Measurements from ENCODE around the gene SLC6A16. TPM values are rescaled to one million over a fixed set of nuclear protein-coding genes. Genes with fewer than 3 reads are reported as not detected.
"Not testable (repeated sequence)": the region's sequence is repeated elsewhere in the genome, so short reads cannot be mapped to it uniquely, and the experiment has no call there.

The SLC6A16 gene
- 0.44 and 1.5 TPM in 2 replicates for total RNA-seq

DNA sequence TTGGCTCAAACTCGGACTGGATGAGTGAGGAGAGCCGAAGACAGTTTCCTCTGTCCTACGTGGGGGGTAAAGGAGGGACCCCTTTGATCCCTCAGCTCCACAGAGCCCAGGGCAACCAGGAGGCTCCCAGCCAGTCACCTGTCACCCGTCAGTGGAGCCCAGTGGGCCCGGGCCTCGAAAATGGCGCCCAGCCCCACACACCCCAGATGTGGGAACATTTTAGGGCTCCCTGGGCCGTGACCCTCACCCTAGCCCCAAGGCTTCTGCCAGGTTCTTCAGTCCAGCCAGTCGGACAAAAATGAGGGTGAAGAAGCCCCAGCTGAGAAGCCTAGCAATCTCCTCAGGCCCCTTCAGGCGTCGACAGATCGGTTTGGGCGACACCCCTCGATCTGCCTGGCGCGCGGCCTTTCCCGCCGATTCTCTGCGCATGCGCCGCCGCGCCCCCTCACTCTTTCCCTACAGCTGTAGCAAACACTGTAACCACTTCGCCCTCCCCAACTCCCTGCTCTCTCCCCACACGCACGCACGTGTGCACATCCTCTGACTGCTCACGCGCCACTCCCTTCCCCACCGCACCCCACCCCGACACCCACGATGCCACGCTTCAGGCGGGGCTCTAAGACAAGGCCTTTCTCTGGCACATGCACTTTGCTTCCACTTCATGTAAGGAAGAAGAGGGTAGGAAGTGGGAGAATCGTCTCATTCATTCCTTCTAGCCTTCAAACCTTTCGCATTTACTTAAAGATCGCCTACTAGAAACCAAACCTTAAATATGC lies at the start of gene SLC6A16:
Gene SLC6A16, minus strand, starts transcription at position 391 of the 776 bp plus-strand sequence. CDS start 13,844 bp downstream, outside the sequence.
- Mint-ChIP-seq H3K27ac (no peak within 1 kb of the TSS), H3K27me3 (ENCODE audit: insufficient read depth) (no peaks in the 10 kb centered on the region), H3K4me1 (ENCODE audit: low read depth) (peaks cover 21% of the 10 kb centered on the region), H3K9me3 (peaks cover 3% of the 10 kb centered on the region), H3K36me3 (ENCODE audit: low read depth) (peaks cover 2% of the 10 kb centered on the region), H3K4me3 (no peak within 1 kb of the TSS)
- intact Hi-C loops (cut with micrococcal nuclease), result no loop called here
- DNase-seq (ENCODE audit: low spot score), result no peak

DNA sequence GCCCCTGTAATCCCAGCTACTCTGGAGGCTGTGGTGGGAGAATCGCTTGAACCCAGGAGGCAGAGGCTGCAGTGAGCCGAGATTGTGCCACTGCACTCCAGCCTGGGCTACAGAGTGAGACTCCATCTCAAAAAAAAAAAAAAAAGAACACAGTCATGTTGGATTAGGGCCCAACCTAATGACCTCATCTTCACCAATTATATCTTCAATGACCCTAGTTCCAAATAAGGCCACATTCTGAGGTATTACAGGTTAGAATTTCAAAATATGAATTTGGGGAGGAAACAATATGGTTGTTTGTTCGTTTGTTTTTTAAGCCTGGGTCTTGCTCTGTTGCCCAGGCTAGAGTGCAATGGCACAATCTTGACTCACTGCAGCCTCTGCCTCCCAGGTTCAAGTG lies 48.2 kb upstream of the SLC6A16 start:
- H3K36me3 Mint-ChIP-seq (ENCODE audit: low read depth); H3K4me1 Mint-ChIP-seq (ENCODE audit: low read depth); H3K4me3 Mint-ChIP-seq; H3K27ac Mint-ChIP-seq; DNase-seq (ENCODE audit: low spot score); intact Hi-C loops (cut with micrococcal nuclease): not testable (repeated sequence)
- Mint-ChIP-seq H3K27me3 (ENCODE audit: insufficient read depth) (peaks cover 12% of the 10 kb centered on the region), H3K9me3 (peaks cover 13% of the 10 kb centered on the region)

DNA sequence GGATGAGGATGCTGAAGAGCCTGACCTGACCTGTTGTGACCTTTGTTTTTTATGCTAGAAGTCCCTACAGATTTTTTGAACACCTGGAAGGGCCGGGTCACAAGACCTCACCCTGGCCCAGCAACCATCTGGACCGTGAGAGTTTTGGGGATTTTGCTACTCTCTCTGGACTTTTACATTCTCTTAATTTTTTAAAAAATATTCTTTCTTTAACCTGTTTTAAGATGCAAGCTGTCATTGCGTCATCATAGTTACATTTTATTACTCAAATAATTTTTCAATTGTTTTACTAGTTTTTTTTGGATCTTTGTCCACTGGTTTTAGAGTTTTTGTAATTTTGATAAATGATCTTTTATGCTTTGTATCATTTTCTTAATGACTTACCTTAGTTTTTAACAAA lies 46.2 kb upstream of the SLC6A16 start:
- no peaks in the 10 kb centered on the region for H3K4me1 Mint-ChIP-seq (ENCODE audit: low read depth)
- H3K27me3 Mint-ChIP-seq (ENCODE audit: insufficient read depth), result peaks cover 12% of the 10 kb centered on the region
- intact Hi-C loops (cut with micrococcal nuclease), result no loop called here
- DNase-seq (ENCODE audit: low spot score), result no peak
- H3K27ac Mint-ChIP-seq, result no peak overlapping the region
- H3K9me3 Mint-ChIP-seq, result peaks cover 13% of the 10 kb centered on the region
- no peak overlapping the region for H3K4me3 Mint-ChIP-seq
- no peaks in the 10 kb centered on the region for H3K36me3 Mint-ChIP-seq (ENCODE audit: low read depth)

DNA sequence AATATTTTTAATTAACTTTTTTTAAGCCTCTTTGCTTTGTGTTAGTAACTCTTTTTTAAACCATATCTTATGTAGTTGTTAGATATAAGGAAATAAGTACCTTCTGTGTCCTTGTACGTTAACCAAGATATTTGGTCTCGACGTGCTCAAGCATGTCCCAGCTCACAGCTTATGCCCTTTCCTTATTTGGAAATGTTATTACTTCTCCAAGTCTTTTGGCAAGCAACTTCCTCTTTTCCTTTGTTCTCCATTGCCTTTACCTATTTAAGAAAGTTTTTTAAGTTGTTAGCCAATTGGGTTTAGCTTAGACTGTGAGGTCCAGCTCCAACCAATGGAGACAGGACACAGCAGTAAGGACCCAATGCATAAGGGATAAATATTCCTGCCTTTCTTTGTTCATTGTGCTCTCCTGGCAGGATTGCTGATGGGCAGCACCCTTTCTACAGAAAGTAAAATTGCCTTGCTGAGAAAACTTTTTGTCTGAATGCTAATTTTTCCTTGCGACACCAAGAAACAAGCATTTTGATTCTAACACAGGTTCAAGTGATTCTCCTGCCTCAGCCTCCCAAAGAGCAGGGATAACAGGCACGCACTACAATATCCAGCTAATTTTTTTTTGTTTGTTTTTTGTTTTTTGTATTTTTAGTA lies 43.8 kb upstream of the SLC6A16 start:
- peaks cover 13% of the 10 kb centered on the region for H3K9me3 Mint-ChIP-seq
- H3K4me1 Mint-ChIP-seq (ENCODE audit: low read depth), result no peaks in the 10 kb centered on the region
- no peak overlapping the region for H3K4me3 Mint-ChIP-seq
- no peak overlapping the region for H3K27ac Mint-ChIP-seq
- no peak for DNase-seq (ENCODE audit: low spot score)
- H3K36me3 Mint-ChIP-seq (ENCODE audit: low read depth), result no peaks in the 10 kb centered on the region
- intact Hi-C loops (cut with micrococcal nuclease), result no loop called here
- H3K27me3 Mint-ChIP-seq (ENCODE audit: insufficient read depth), result peaks cover 18% of the 10 kb centered on the region

DNA sequence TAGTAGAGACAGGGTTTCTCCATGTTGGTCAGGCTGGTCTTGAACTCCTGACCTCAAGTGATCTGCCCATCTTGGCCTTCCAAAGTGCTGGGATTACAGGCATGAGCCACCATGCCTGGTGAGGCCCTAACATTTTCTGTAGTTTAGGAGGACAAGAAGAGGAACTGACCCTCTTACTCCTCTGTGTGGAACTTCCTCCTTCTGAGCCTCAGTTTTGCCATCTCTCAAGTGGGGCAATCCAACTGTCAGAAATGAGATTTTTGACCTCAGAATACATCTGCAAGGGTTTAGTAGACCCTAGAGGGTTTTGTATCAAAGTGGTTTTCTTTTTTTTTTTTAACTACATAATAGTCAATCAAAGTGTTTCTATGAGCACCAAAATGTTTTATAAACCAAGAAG lies 41.1 kb upstream of the SLC6A16 start:
- Mint-ChIP-seq H3K27me3 (ENCODE audit: insufficient read depth) (peaks cover 27% of the 10 kb centered on the region), H3K27ac (no peak overlapping the region), H3K36me3 (ENCODE audit: low read depth) (no peaks in the 10 kb centered on the region), H3K4me3 (no peak overlapping the region), H3K4me1 (ENCODE audit: low read depth) (peaks cover 4% of the 10 kb centered on the region), H3K9me3 (peaks cover 13% of the 10 kb centered on the region)
- intact Hi-C loops (cut with micrococcal nuclease), result no loop called here
- DNase-seq (ENCODE audit: low spot score), result no peak

DNA sequence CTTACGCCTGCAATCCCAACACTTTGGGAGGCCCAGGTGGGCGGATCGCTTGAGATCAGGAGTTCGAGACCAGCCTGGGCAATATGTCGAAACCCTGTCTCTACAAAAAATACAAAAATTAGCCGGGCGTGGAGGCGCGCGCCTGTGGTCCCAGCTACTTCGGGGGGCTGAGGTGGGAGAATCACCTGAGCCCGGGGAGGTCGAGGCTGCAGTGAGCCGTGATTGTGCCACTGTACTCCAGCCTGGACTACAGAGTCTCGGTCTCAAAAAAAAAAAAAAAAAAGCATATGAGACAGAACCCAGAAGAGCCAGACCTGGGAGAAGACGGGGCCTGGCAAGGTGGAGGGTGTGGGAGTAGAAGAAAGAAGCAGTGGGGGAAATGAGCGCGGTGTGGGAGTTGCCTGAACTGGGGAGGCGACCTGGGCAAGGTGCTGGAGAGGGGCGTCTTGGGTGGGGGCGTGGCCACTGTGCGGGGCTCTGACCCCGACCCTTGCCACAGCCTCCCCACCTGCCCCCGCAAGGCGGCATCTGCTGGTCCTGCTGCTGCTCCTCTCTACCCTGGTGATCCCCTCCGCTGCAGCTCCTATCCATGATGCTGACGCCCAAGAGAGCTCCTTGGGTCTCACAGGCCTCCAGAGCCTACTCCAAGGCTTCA lies 39.2 kb upstream of the SLC6A16 start:
- DNase-seq (ENCODE audit: low spot score), result no peak
- H3K4me3 Mint-ChIP-seq, result no peak overlapping the region

DNA sequence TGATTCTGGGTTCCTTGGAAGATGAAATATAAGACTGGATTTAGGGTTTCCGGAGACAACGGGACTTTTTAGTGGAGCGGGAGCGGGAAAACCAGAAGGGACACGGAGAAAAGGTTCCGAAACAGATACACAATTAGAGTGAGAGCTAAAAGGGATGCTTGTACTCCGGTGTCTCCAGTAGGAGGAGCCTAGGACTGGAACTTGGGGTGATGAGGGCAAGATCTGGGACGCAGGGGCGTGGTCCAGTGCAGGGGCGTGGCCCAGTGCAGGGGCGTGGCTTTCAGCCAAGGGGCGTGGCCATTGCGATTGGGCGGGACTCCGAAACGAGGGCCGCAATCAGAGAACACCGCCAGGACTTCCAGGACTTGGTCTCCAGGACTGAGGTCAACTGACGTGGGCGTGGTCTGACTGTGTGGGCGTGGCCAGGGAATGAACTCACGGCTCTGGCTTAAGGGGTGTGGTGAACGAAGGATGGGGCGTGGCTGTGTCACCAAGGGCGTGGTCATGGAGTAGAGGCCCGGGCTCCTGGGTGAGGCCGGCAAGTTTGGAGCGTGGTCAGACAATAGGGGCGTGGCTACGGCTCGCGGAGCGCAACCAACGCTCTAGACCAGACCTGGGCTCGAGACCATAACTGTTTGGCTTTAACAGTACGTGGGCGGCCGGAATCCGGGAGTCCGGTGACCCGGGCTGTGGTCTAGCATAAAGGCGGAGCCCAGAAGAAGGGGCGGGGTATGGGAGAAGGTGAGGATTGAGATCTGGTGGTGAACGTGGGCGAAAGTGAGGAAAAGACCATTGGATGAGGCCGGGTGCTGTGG lies 38.5 kb upstream of the SLC6A16 start, which contains the start of gene DKKL1:
Gene DKKL1, plus strand, starts transcription at position 610 of the 815 bp plus-strand sequence. Its CDS starts 122 bp downstream, at position 732.
- DNase-seq (ENCODE audit: low spot score), result peak; percentile 72
- peaks cover 6% of the 10 kb centered on the region for H3K4me1 Mint-ChIP-seq (ENCODE audit: low read depth)
- no peak within 1 kb of the TSS for H3K27ac Mint-ChIP-seq
- intact Hi-C loops (cut with micrococcal nuclease), result loop anchor here (1.0 to 2.0 kb wide), 4 partner anchors 28 to 107 kb away; partner anchors contain the start of gene CD37
- H3K9me3 Mint-ChIP-seq, result no peaks in the 10 kb centered on the region
- no peaks in the 10 kb centered on the region for H3K36me3 Mint-ChIP-seq (ENCODE audit: low read depth)
- peaks cover 32% of the 10 kb centered on the region for H3K27me3 Mint-ChIP-seq (ENCODE audit: insufficient read depth)
- no peak within 1 kb of the TSS for H3K4me3 Mint-ChIP-seq

More for the DNA sequence above, 39.2 kb upstream of the SLC6A16 start:
- intact Hi-C loops (cut with micrococcal nuclease), result no loop called here
- peaks cover 6% of the 10 kb centered on the region for H3K9me3 Mint-ChIP-seq
- peaks cover 33% of the 10 kb centered on the region for H3K27me3 Mint-ChIP-seq (ENCODE audit: insufficient read depth)
- peaks cover 6% of the 10 kb centered on the region for H3K4me1 Mint-ChIP-seq (ENCODE audit: low read depth)
- H3K27ac Mint-ChIP-seq, result no peak overlapping the region
- H3K36me3 Mint-ChIP-seq (ENCODE audit: low read depth), result no peaks in the 10 kb centered on the region

DNA sequence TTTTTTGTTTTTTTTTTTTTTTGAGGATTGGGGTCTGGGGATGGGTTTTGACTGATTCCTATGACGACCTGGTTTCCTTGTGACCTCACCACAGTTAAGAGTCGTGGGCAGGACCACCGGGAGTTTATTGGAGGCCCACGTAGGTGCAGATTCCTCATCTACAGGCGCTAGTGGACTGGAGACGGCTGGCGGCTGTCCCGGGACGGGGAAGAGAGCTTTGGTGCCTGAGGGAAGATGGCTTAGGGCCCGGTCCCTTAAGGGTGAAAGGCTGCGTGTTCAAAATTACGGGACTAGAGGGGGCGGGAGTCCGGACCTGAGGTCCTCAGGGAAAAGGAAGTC lies 37.9 kb upstream of the SLC6A16 start:
- H3K4me1 Mint-ChIP-seq (ENCODE audit: low read depth), result peaks cover 6% of the 10 kb centered on the region
- peaks cover 32% of the 10 kb centered on the region for H3K27me3 Mint-ChIP-seq (ENCODE audit: insufficient read depth)
- no peaks in the 10 kb centered on the region for H3K36me3 Mint-ChIP-seq (ENCODE audit: low read depth)
- no peaks in the 10 kb centered on the region for H3K9me3 Mint-ChIP-seq
- intact Hi-C loops (cut with micrococcal nuclease), result loop anchor here (1.0 to 2.0 kb wide), 4 partner anchors 28 to 107 kb away; partner anchors contain the start of gene CD37
- DNase-seq (ENCODE audit: low spot score), result no peak
- H3K4me3 Mint-ChIP-seq, result no peak overlapping the region
- H3K27ac Mint-ChIP-seq, result no peak overlapping the region

DNA sequence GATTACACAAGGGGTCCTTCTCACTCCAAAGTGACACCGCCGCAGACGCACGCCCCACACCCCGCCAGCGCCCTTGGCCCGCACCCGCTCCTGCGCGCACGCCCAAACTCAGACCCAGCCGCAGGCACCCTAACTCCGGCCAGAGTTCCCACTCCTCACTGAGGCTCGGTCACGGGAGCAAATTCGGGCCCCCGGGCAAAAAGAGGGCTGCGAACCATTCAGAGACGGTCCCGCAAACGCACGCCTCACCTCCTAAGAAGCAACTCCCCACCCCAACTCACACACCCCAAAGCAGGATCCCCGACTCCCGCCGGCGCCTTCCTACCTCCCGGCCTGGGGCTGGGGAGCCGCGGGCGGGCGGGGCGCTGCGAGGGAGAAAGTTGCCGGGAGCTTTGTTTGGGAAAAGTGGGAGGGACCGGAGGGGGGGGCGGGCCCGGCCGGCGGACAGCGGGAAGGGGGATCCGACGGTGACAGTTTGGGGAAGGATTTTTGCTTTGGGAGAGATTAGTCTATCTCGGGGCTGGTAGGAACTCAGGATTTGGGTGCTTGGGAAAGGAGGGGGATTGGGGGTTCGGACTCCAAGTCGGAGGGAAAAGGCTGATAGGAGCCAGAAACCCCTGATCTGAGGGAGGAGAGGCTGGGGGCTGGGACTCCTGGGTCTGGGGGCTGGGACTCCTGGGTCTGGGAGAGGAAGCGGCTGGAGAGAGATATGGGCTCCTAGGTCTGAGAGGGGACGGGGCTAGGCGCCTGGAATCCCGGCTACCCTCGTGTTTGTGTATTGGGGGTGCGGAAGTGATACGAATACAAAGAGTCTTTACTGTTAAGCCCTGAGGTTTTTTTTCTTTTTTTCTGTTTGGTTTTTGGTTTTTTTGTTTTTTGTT lies 37.3 kb upstream of the SLC6A16 start, which contains the start of gene TEAD2:
Gene TEAD2, minus strand, starts transcription at position 369 of the 881 bp plus-strand sequence. CDS start 2,341 bp downstream, outside the sequence.
- Mint-ChIP-seq H3K4me3 (peak within 1 kb of the TSS; percentile 26), H3K27ac (no peak within 1 kb of the TSS), H3K36me3 (ENCODE audit: low read depth) (no peaks in the 10 kb centered on the region), H3K9me3 (no peaks in the 10 kb centered on the region), H3K27me3 (ENCODE audit: insufficient read depth) (peaks cover 36% of the 10 kb centered on the region), H3K4me1 (ENCODE audit: low read depth) (peaks cover 6% of the 10 kb centered on the region)
- intact Hi-C loops (cut with micrococcal nuclease), result loop anchor here (2.0 kb wide), 1 partner anchor 71 kb away; no protein-coding TSS in a partner anchor
- DNase-seq (ENCODE audit: low spot score), result no peak

DNA sequence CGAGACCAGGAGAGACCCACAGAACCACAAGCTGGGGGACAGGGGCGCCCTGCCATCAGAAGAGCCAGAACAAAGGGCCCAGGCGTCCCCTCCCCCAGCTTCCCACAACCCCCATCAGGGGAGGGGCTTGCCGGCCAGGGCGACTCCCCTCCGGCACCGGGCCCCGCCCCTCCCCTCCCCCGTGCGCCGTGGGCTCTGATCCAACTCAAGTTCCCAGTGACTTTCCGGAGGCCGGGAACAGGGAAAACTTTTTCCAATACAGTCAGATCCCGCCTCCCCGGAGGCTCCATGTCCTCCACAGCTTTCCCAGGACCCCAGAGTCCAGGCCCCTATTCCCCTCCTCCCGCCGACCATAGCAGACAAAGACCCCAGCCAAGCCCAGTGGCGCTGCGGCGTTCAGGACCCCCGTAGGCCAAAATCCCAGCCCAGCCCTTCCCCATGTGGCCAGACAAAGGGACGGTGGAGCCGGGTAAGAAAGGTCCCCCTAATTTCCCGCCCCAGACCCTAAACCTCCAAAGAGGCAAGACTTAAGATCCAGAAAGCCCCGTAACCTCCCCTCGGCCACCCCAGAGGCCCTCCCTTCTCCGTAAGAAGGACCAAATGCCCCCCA lies 36.6 kb upstream of the SLC6A16 start:
- H3K9me3 Mint-ChIP-seq, result no peaks in the 10 kb centered on the region
- intact Hi-C loops (cut with micrococcal nuclease), result loop anchor here (2.0 kb wide), 1 partner anchor 71 kb away; no protein-coding TSS in a partner anchor

More for the DNA sequence above, 36.6 kb upstream of the SLC6A16 start:
- Mint-ChIP-seq H3K4me3 (no peak overlapping the region), H3K36me3 (ENCODE audit: low read depth) (no peaks in the 10 kb centered on the region), H3K4me1 (ENCODE audit: low read depth) (peaks cover 7% of the 10 kb centered on the region), H3K27me3 (ENCODE audit: insufficient read depth) (peaks cover 41% of the 10 kb centered on the region), H3K27ac (no peak overlapping the region)
- DNase-seq (ENCODE audit: low spot score), result no peak
